ENCODE results near the gene LIN7C. TPM values are rescaled to one million over a fixed set of nuclear protein-coding genes. Genes with fewer than 3 reads are reported as not detected.

Gene LIN7C
- total RNA-seq, 2 donors from 2014 or later, result 20.4 to 20.9 TPM

DNA sequence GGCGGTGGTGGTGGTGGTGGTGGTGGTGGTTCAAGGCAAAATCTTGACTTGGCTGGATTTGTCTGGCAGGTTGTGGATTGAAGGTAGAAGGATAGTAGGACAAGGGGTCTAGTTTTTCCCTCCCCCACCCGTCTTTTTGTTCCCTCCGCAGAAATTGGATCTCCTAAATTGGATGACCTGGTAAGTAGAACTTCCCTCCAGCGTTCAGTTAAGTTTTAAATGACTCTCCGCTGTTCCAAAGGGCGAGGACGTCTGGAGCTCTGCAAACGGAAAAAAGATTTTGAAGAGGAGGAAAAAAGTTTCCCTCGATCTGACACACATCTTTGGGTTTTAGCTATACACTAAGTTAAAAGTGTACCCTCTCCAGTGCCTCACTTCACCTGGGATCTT is 33.6 kb downstream of the LIN7C start:
- peaks cover 16% of the 10 kb centered on the region for H3K4me1 Mint-ChIP-seq
- DNase-seq, result no peak
- peak overlapping the region; percentile 100 for H3K4me3 Mint-ChIP-seq

DNA sequence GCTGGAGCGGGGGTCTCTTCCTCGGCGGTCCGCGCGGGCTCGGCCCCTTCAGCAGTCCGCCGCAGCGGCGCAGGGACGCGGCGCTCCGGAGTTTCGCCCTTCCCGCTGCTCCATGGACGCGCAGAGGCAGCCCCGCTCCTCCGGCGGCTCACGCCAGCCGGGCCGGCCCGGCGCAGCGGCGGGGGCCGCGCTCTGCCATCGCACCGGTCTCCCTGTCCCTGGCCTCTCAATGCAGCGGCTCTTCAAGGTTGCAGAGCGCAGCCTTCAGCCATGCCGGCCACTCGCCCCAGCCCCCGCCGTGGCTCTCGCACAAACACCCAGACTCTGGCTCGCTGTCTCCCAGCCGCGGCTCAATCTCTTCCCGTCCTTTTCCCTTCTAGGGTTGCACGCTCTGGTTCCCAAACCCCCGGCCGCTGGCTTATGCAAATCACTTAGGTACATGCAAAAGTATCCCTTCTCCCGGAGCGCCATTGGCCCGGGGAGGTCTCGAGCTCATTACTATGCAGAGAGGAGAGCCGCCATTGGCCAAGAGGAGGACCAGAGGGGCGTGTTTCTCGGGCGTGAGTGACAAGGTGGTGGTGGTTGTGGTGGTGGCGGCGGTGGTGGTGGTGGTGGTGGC is 34.1 kb downstream of the LIN7C start, which contains the start of gene LGR4:
Gene LGR4 (minus strand): TSS at position 393 of the 619 bp plus-strand sequence. CDS start 488 bp downstream, outside the sequence.
- Mint-ChIP-seq H3K4me3 (peak within 1 kb of the TSS; percentile 100), H3K4me1 (peaks cover 16% of the 10 kb centered on the region), H3K27ac (peak within 1 kb of the TSS; percentile 84), H3K36me3 (ENCODE audit: low read depth) (peaks cover 3% of the 10 kb centered on the region), H3K27me3 (peaks cover 34% of the 10 kb centered on the region)
- peak; percentile 92 for ATAC-seq
- DNase-seq, result peak; percentile 43 to 53 (median 46)
- no peaks in the 10 kb centered on the region for H3K9me3 ChIP-seq (ENCODE audit: control insufficient read depth, low read length, poor library complexity, severe bottlenecking)

More for the DNA sequence above, 33.6 kb downstream of the LIN7C start:
- Mint-ChIP-seq H3K36me3 (ENCODE audit: low read depth) (peaks cover 3% of the 10 kb centered on the region), H3K27ac (peak overlapping the region; percentile 77), H3K27me3 (peaks cover 34% of the 10 kb centered on the region)
- no peak for ATAC-seq
- H3K9me3 ChIP-seq (ENCODE audit: control insufficient read depth, low read length, poor library complexity, severe bottlenecking), result no peaks in the 10 kb centered on the region

DNA sequence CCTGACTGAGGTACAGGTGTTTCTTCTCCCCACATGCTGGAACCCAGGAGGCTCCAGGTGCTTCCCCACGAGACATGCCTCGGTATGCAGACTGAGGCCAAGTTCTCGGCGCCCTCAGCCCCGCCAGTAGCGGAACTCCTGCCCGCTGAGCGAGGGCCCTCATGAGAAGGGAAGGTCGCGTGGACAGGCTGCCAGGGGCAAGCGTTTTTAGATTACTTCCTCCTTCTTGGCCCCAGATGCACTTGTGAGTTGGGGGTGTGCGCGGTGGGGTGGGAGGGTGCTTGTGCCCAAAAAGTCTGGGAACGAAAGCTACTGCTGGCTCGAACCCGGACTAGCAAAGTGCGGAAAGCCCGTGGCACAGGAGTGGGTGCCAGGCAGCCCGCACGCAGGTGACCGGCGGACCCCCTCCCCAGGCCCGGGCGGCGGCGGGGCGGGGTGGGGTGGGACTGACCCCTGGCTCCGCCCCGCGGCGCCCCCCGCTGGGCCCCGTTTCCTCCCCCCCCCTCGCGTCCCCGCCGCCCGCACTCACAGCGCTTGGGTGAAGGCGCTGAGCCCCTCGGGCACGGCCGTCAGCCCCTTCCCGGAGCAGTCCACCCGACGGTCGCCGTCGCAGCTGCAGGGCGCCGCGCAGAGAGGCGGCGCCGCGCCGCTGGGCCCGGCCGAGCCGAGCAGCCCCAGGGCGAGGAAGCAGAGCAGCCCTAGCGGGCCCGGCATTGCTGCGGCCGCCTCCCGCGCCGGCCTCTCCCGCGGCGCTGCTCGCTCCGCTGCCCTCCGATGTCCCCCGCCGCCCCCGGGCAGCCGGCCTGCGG is 34.8 kb downstream of the LIN7C start:
- H3K9me3 ChIP-seq (ENCODE audit: control insufficient read depth, low read length, poor library complexity, severe bottlenecking), result no peaks in the 10 kb centered on the region
- Mint-ChIP-seq H3K4me3 (peak overlapping the region; percentile 86), H3K27me3 (peaks cover 36% of the 10 kb centered on the region), H3K36me3 (ENCODE audit: low read depth) (peaks cover 3% of the 10 kb centered on the region), H3K4me1 (peaks cover 16% of the 10 kb centered on the region), H3K27ac (peak overlapping the region; percentile 84)
- DNase-seq (peak in 2 of 3 donors; percentile 17 to 19), ATAC-seq (peak; percentile 60)

DNA sequence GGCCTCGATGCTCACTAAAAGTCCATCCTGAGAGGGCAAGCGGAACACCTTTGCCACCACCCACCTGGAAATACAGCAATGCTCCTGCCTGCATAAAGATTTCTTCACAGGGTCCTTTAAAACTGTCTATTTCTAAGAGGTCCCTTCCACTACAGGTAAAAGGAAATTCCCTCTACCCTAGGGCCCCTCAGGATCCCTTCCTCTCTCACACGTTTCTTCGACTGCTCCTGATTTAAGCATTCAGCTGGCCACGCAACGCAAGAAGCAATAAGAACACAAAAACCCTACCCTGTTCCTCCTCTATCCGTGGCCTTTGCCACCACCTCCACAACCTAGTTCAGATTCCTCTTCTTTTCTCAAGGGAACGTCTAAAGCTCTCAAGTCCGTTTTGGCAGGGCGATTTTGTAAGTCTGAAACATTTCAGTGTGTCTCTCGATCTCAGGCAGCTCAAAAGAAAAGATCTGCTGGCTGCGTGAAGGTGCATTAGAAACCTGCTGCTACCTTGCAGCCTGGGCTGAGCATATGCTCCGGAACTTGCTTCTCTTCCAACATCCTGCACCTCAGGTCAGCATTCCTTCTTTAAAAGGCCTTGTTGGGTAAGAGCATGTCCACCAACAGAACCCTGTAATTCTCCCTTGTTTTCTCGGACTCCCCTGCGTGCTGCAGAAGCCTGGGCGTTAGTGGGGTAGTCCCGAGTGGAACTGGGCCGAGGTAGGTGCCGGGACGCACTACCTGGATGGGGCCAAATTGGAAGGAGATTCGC is 35.6 kb downstream of the LIN7C start:
- peaks cover 3% of the 10 kb centered on the region for H3K36me3 Mint-ChIP-seq (ENCODE audit: low read depth)
- H3K27me3 Mint-ChIP-seq, result peaks cover 42% of the 10 kb centered on the region
- H3K27ac Mint-ChIP-seq, result peak overlapping the region; percentile 84
- peak overlapping the region; percentile 86 for H3K4me3 Mint-ChIP-seq
- H3K9me3 ChIP-seq (ENCODE audit: control insufficient read depth, low read length, poor library complexity, severe bottlenecking), result no peaks in the 10 kb centered on the region
- DNase-seq, result no peak
- H3K4me1 Mint-ChIP-seq, result peaks cover 16% of the 10 kb centered on the region
- no peak for ATAC-seq

- Mint-ChIP-seq H3K27me3 (peaks cover 42% of the 10 kb centered on the region), H3K4me3 (no peak overlapping the region)
- no peak for ATAC-seq
These were observed 36.4 kb downstream of the LIN7C start for GRCh38 chr11:27470166-27470565.

DNA sequence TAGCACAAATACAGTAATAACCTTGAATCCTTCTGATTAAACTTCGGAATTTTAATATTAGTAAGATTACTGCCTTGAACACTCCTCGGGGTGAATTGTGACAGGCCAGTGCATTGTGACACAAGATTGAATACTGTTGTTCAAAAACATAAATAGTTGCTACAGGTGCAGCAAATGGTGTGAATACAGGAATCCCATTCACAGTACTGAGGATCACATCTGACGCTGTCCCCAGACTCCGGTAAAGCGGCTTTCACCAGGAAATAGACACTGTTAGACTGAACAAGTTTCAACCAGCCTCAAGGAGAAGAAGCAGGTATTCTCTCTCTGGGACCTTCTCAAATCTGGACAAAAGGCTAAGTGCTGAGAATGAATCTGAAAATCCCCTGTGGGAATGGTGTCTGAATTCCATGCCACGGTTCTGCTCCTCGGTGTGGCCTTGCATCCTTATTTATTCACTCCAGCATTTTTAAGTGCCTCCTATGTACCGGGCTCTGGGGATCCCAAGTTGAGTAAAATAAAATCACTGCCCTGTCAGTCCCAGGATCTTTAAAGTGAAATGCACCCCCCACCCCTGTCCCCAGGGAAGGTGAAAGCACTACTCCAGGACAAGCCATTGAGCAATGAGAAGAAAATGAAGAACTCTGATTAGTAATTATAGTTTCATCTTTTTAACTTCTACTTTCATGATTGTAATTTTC is 37.4 kb downstream of the LIN7C start:
- Mint-ChIP-seq H3K36me3 (ENCODE audit: low read depth) (peaks cover 3% of the 10 kb centered on the region), H3K4me3 (no peak overlapping the region), H3K27me3 (peaks cover 42% of the 10 kb centered on the region), H3K27ac (no peak overlapping the region), H3K4me1 (peaks cover 16% of the 10 kb centered on the region)
- ATAC-seq (no peak), DNase-seq (no peak)
- no peaks in the 10 kb centered on the region for H3K9me3 ChIP-seq (ENCODE audit: control insufficient read depth, low read length, poor library complexity, severe bottlenecking)

More at GRCh38 chr11:27470166-27470565, 36.4 kb downstream of the LIN7C start:
- Mint-ChIP-seq H3K36me3 (ENCODE audit: low read depth) (peaks cover 3% of the 10 kb centered on the region), H3K4me1 (peaks cover 16% of the 10 kb centered on the region), H3K27ac (no peak overlapping the region)
- H3K9me3 ChIP-seq (ENCODE audit: control insufficient read depth, low read length, poor library complexity, severe bottlenecking), result no peaks in the 10 kb centered on the region
- DNase-seq, result no peak

DNA sequence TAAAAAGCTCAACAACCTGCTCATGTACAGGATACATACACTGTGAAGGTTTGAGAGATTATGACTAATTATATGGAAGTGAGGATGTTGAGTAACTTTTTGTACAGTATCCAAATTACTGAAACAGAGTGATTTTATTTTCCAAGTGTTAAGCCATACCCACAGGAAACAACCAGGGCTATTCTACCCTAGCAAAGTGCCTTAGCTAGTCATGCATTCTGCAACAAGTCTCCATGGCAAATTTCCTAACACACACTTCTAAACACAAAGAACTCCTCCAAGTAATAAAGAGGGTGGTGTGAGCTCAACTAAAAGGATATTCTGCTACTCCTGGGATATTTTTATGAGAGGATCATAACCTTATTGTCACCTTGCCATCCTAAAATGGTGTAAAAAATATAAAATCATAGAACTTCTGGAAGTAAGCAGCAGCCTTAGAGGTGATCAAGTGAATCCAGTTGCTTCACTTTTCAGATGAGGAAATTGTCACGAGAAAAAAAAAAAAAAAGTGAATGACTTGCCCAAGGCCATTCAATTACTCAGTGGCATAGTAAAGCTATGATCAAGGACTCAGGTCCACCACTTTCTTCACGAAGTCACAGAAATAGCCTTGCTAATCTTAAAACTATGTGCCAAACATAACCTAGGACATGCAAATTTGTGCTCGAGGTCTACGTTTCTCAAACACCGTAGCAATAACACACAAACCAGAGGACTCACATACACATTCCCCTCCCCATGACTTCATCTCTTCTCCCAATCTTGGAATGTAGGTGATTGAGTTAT is 38.2 kb downstream of the LIN7C start:
- peaks cover 3% of the 10 kb centered on the region for H3K36me3 Mint-ChIP-seq (ENCODE audit: low read depth)
- ATAC-seq (no peak), DNase-seq (no peak)
- H3K9me3 ChIP-seq (ENCODE audit: control insufficient read depth, low read length, poor library complexity, severe bottlenecking), result no peaks in the 10 kb centered on the region
- H3K4me1 Mint-ChIP-seq, result peaks cover 16% of the 10 kb centered on the region
- peaks cover 40% of the 10 kb centered on the region for H3K27me3 Mint-ChIP-seq
- H3K4me3 Mint-ChIP-seq, result no peak overlapping the region
- H3K27ac Mint-ChIP-seq, result no peak overlapping the region

DNA sequence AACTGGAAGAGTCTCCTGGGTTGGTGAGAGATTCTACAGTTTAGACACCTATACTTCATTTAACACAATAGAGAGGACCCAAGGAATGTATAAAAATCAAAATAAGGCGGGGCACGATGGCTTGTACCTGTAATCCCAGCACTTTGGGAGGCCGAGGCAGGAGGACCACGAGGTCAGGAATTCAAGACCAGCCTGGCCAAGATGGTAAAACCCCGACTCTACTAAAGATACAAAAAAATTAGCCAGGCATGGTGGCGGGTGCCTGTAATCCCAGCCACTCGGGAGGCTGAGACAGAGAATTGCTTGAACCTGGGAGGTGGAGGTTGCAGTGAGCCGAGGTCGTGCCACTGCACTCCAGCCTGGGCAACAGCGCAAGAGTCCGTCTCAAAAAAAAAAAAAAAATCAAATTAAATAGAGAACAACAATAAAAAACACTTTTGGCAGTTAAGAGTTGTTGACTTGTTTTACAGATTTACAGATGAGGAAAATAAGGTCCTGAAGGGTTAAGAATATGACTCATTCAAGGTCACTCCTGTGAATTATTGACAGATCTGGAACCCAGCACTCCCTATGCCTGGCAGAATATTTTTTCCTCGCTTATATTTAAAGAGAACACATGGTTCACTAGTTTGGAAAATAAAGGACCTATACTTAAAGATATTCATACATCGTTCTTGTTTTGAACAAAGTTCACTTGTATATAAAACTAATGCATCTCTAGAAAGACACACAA is 39.2 kb downstream of the LIN7C start:
- ATAC-seq (no peak), DNase-seq (no peak)
- Mint-ChIP-seq H3K36me3 (ENCODE audit: low read depth) (no peaks in the 10 kb centered on the region), H3K4me1 (peaks cover 12% of the 10 kb centered on the region), H3K27me3 (peaks cover 29% of the 10 kb centered on the region), H3K27ac (no peak overlapping the region), H3K4me3 (no peak overlapping the region)
- no peaks in the 10 kb centered on the region for H3K9me3 ChIP-seq (ENCODE audit: control insufficient read depth, low read length, poor library complexity, severe bottlenecking)

- peaks cover 10% of the 10 kb centered on the region for H3K4me1 Mint-ChIP-seq
- DNase-seq, result no peak
- H3K9me3 ChIP-seq (ENCODE audit: control insufficient read depth, low read length, poor library complexity, severe bottlenecking), result no peaks in the 10 kb centered on the region
- no peak overlapping the region for H3K27ac Mint-ChIP-seq
- no peak for ATAC-seq
- H3K4me3 Mint-ChIP-seq, result no peak overlapping the region
- H3K27me3 Mint-ChIP-seq, result peaks cover 29% of the 10 kb centered on the region
- no peaks in the 10 kb centered on the region for H3K36me3 Mint-ChIP-seq (ENCODE audit: low read depth)
These were observed 40.2 kb downstream of the LIN7C start for GRCh38 chr11:27466363-27466762.

DNA sequence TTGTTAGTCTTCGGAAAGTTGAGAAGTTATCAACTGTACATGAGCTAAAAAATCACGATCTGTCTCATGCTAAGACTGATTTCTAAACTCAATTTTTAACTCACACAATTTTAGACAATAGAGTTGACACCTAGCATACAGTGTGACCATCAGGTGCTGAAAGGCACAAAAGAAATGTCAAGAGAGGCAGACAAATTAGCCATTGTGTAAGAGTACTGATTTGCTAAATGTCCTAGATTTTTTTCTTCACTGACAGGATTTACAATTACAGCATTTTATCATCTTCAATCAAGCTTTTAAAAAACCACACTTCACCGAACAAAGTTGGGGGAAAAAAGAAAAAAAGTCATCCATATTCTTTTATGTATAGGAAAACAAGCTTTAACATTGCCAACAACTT is 40.9 kb downstream of the LIN7C start:
- no peaks in the 10 kb centered on the region for H3K36me3 Mint-ChIP-seq (ENCODE audit: low read depth)
- peaks cover 2% of the 10 kb centered on the region for H3K4me1 Mint-ChIP-seq
- H3K4me3 Mint-ChIP-seq, result no peak overlapping the region
- H3K27ac Mint-ChIP-seq, result no peak overlapping the region
- no peaks in the 10 kb centered on the region for H3K9me3 ChIP-seq (ENCODE audit: control insufficient read depth, low read length, poor library complexity, severe bottlenecking)
- ATAC-seq, result no peak
- DNase-seq, result no peak
- peaks cover 22% of the 10 kb centered on the region for H3K27me3 Mint-ChIP-seq

GRCh38 chr11:27464909-27465308 is 41.7 kb downstream of the LIN7C start:
- Mint-ChIP-seq H3K4me3 (no peak overlapping the region), H3K4me1 (no peaks in the 10 kb centered on the region), H3K36me3 (ENCODE audit: low read depth) (no peaks in the 10 kb centered on the region), H3K27me3 (peaks cover 19% of the 10 kb centered on the region), H3K27ac (no peak overlapping the region)
- H3K9me3 ChIP-seq (ENCODE audit: control insufficient read depth, low read length, poor library complexity, severe bottlenecking), result no peaks in the 10 kb centered on the region
- no peak for ATAC-seq
- DNase-seq, result no peak

- ATAC-seq (no peak), DNase-seq (no peak)
- H3K4me3 Mint-ChIP-seq, result no peak overlapping the region
- H3K27ac Mint-ChIP-seq, result no peak overlapping the region
- H3K9me3 ChIP-seq (ENCODE audit: control insufficient read depth, low read length, poor library complexity, severe bottlenecking), result no peaks in the 10 kb centered on the region
- H3K4me1 Mint-ChIP-seq, result no peaks in the 10 kb centered on the region
- H3K36me3 Mint-ChIP-seq (ENCODE audit: low read depth), result no peaks in the 10 kb centered on the region
- H3K27me3 Mint-ChIP-seq, result peaks cover 14% of the 10 kb centered on the region
These were observed 42.3 kb downstream of the LIN7C start for GRCh38 chr11:27464289-27464696.

All from T-helper 17 cell (primary cell).